Measurements from ENCODE around the gene AP2A2.

The AP2A2 gene

GRCh38 chr11:897253-898142 is 28.2 kb upstream of the AP2A2 start:
- Histone ChIP-seq H3K27ac (no peak overlapping the region), H3K4me3 (no peak overlapping the region)

GRCh38 chr11:898143-898511 is 27.5 kb upstream of the AP2A2 start:
- Histone ChIP-seq H3K27ac (no peak overlapping the region), H3K4me3 (no peak overlapping the region)

DNA sequence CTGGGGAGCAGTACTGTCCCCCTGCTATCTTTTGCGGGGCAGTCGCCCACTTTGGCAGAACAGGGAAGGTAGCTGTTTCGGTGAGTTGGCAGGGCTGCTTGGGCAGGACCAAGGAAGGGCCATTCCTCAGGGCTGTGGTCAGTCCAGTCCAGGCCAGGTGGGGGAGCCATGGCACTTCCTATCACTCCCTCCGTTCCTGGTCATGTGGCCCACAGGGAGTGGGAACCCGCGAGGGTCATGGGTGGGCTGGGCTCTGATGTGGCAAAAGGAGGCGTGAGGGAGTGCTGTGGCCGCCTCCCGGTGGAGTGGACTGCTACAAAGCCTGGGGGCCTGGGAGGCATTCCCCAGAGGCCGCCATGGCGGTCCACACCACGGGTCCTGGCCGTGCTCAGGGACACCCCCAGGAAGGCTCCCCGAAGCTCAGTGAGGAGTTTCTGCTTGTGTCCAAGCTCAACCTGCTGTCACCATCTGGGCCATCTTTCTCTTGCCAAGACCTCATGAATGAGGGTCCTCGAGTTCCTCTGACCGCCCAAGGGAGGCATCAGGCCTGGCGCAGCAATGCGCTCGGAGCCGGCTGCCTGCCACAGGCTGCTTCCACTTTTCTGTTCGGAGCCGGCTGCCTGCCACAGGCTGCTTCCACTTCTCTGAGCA is 27.0 kb upstream of the AP2A2 start:
- H3K4me3 ChIP-seq = no peak overlapping the region

DNA sequence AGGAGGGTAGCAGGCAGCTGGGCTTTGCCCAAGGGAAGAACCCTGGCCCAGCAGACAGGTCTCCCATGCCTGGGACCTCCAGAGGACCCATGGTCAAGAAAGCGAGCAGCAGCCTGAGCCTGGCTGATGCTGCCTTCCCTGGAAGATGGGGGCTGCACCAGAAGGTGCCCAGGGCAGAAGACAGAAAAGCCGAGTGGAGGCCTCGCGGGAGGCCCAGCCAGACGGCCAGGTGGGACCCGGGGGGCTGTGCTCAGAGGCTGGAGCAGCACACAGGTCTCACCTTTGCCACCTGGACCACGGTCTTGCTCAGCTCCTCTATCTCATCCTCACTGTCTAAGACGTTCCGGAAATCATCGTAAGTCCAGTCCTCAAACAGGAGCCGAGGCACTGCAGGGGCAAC is 25.9 kb upstream of the AP2A2 start:
- no peak overlapping the region for H3K4me3 ChIP-seq
- no peak overlapping the region for H3K27ac ChIP-seq

More for the DNA sequence above, 27.0 kb upstream of the AP2A2 start:
- no peak overlapping the region for H3K27ac ChIP-seq

DNA sequence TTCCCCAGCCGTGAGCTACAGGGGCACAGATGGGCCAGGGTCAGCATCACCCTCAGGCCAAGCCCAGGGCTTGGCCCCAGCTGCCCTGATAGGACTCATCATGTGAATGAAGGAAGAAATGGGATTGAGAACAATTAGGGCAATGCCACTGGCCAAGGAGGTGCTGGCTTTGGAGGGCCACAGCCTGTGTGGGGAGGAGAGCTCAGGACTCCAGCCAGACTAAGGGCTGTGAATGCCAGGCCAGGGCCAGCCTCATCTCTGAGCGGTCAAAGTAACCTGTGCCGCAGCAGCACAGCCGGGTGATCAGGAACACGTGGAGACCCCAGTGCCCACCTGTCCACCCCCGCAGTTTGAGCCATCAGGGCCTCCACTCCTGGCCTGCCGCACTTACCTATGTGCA is 25.1 kb upstream of the AP2A2 start:
- no peak overlapping the region for H3K27ac ChIP-seq

GRCh38 chr11:901452-902061 is 24.1 kb upstream of the AP2A2 start:
- H3K27ac ChIP-seq = no peak overlapping the region
- no peak overlapping the region for H3K4me3 ChIP-seq

More for the DNA sequence above, 25.1 kb upstream of the AP2A2 start:
- H3K4me3 ChIP-seq = no peak overlapping the region

- no peak overlapping the region for H3K4me3 ChIP-seq
- H3K27ac ChIP-seq = no peak overlapping the region
These were observed 21.3 kb upstream of the AP2A2 start for GRCh38 chr11:904380-904779.

DNA sequence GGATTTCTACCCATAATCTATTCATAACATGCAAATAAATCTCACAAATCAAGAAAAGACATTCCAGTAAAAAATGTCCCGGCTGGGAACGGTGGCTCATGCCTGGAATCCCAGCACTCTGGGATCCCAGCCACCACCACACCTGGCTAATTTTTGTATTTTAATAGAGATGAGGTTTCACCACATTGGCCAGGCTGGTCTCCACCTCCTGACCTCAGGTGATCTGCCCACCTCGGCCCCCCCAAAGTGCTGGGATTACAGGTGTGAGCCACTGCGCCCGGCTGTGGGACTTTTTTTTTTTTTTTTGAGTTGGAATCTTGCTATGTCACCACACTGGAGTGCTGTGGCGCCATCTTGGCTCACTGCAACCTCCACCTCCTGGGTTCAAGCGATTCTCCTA is 19.7 kb upstream of the AP2A2 start:
- no peak overlapping the region for H3K27ac ChIP-seq
- no peak overlapping the region for H3K4me3 ChIP-seq

GRCh38 chr11:907668-908067 is 18.0 kb upstream of the AP2A2 start:
- Histone ChIP-seq H3K27ac (no peak overlapping the region), H3K4me3 (no peak overlapping the region)

DNA sequence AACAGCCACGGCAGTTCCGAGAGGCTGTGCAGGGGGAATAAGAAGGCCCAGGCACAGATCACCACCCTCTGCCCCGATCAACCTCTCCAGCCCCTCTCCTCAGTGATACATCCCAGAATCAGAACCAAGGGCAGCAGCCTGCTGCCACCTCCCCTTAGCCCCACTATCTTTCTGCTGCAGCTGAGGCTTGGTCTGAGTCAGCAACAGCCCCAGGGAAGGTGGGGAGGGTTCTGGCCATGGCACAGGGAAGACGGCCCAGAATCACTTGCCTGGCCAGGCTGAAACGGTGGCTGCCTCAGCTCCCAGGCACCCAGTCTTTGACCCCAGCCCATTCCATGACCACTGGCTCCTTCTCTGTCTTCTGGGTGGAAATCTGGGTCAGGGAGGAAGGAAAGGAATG is 17.4 kb upstream of the AP2A2 start:
- H3K4me3 ChIP-seq = no peak overlapping the region

GRCh38 chr11:909406-909805 is 16.3 kb upstream of the AP2A2 start:
- H3K27ac ChIP-seq = peak overlapping the region in 1 of 21 experiments; percentile 84
- H3K4me3 ChIP-seq = peak overlapping the region in 3 of 7 experiments; percentile 83 to 91 (median 91)

More for the DNA sequence above, 17.4 kb upstream of the AP2A2 start:
- no peak overlapping the region for H3K27ac ChIP-seq

- H3K4me3 ChIP-seq = peak overlapping the region; percentile 81 to 91 (median 85)
- peak overlapping the region; percentile 37 to 99 (median 93) for H3K27ac ChIP-seq
These were observed 15.6 kb upstream of the AP2A2 start for GRCh38 chr11:910044-910588.

DNA sequence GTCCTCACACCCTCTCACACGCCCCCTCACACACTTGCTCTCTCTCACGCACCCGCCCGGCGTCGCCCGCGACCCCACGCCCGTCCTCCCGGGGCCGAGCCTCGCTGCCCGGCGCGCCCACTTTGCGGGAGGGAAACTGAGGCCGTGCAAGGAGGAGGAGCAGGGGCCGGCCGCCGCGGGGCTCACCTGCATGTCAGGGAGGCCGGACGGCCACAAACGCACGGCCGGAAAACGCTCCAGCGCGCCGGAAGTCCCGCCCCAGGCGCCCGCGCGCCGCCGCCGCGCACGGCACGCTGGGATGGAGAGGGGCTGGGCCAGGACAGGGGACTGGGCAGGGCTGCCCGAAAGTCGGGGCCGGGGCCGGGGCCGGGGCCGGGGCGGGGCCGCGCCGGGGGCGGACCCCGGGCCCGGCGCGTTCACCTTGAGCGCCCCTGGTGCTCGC is 15.1 kb upstream of the AP2A2 start, which contains the start of gene CHID1:
TSS of gene CHID1 (minus strand) at position 222 of the 442 bp plus-strand sequence. CDS start 5,994 bp downstream, outside the sequence.
- H3K4me3 ChIP-seq = peak within 1 kb of the TSS; percentile 81 to 91 (median 85)
- H3K27ac ChIP-seq = peak within 1 kb of the TSS; percentile 72 to 99 (median 96)

GRCh38 chr11:911031-911889 is 14.4 kb upstream of the AP2A2 start:
- Histone ChIP-seq H3K4me3 (peak overlapping the region; percentile 81 to 91 (median 85)), H3K27ac (peak overlapping the region; percentile 72 to 99 (median 96))

- Histone ChIP-seq H3K27ac (peak overlapping the region in 18 of 21 experiments; percentile 72 to 99 (median 96)), H3K4me3 (peak overlapping the region in 2 of 7 experiments; percentile 83 to 91)
These were observed 13.8 kb upstream of the AP2A2 start for GRCh38 chr11:911890-912219.

DNA sequence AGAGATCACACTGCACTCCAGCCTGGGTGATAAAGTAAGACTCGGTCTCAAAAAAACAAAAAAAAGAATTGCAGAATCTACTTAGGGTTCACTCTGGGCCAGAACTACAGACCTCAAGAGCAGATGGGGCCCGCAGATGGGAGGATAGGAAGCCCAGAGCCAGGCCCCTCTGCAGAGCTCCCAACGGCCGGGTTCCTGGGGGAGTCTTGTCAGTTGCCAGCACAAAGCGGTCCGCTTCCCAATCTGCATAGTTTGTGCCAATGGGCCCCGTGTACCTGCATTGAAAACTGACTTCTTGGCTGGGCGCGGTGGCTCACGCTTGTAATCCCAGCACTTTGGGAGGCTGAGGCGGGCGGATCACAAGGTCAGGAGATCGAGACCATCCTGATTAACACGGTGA is 13.4 kb upstream of the AP2A2 start:
- Histone ChIP-seq H3K4me3 (no peak overlapping the region), H3K27ac (peak overlapping the region in 7 of 21 experiments; percentile 91 to 98 (median 95))

DNA sequence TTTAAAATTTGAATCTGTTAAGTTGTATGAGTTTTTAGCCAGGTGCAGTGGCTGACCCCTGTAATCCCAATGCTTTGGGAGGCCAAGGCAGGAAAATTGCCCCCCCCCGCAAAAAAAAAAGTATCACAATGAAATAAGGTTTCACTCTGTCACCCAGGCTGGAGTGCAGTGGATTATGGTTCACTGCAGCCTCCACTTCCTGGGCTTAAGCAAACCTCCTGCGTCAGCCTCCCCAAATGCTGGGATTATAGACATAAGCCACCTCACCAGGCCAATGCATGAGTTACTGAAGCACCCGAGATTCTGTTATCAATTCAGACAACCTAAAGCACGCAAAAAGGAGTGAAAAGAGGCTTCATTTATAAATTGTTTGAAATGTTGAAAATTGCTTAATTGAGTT is 12.6 kb upstream of the AP2A2 start:
- H3K4me3 ChIP-seq = no peak overlapping the region
- no peak overlapping the region for H3K27ac ChIP-seq

GRCh38 chr11:914204-914603 is 11.5 kb upstream of the AP2A2 start:
- no peak overlapping the region for H3K4me3 ChIP-seq
- H3K27ac ChIP-seq = peak overlapping the region in 11 of 21 experiments; percentile 1 to 83 (median 51)
